Measurements from ENCODE around the gene LEF1.

GRCh38 chr4:108146336-108146735 lies 22.4 kb downstream of the LEF1 start:
- TF ChIP-seq CEBPB (IDR thresholded peaks at IDR 0.05) (no peak), NFIC (IDR thresholded peaks at IDR 0.05) (no peak)
